Astrocyte of the spinal cord (primary cell): Measurements from ENCODE around the gene MTUS2.
"Not testable (repeated sequence)": the region's sequence is repeated elsewhere in the genome, so short reads cannot be mapped to it uniquely, and the experiment has no call there.

Experiments used
- DNase-seq: peaks from one replicate; pipeline ENCODE4 v3.0.0; 2011; ENCODE audit warnings: low read depth, low spot score
- H3K4me3 ChIP-seq: 2 replicates; pipeline ENCODE4 v1.5.1; 2011; ENCODE audit warnings: low read depth, mild to moderate bottlenecking, low read length, moderate library complexity
- in situ Hi-C: cut with HindIII; loops from 2 replicates; pipeline ENCODE4 v1.10.0; 2017; ENCODE audit warnings: low sequenced_read_pairs
- TF ChIP-seq, protein P1 (sequence below): IDR thresholded peaks from 2 replicates; pipeline ENCODE4 v1.5.1; 2012; ENCODE audit warnings: low read depth, mild to moderate bottlenecking, low read length, inconsistent platforms

MTUS2 gene

DNA sequence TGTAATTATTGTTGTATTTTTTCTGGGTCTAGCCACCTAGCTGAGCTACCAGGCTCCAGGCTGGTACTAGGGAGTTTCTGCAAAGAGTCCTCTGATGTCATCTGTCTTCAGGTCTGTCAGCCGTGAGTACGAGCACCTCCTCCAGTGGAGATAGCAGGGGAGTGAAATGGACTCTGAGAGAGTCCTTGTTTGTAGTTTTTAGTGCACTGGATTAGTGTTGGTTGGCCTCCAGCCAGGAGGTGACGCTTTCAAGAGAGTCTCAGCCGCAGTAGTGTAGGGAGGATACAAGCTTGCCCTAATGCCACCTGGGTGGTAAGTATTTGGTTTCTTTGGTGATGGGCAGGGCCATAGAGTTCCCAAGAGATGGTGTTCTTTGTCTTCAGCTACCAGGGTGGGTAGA is 390.5 kb downstream of the MTUS2 start:
- H3K4me3 ChIP-seq, result no peak overlapping the region
- DNase-seq, result no peak
- TF ChIP-seq, protein P1, sequence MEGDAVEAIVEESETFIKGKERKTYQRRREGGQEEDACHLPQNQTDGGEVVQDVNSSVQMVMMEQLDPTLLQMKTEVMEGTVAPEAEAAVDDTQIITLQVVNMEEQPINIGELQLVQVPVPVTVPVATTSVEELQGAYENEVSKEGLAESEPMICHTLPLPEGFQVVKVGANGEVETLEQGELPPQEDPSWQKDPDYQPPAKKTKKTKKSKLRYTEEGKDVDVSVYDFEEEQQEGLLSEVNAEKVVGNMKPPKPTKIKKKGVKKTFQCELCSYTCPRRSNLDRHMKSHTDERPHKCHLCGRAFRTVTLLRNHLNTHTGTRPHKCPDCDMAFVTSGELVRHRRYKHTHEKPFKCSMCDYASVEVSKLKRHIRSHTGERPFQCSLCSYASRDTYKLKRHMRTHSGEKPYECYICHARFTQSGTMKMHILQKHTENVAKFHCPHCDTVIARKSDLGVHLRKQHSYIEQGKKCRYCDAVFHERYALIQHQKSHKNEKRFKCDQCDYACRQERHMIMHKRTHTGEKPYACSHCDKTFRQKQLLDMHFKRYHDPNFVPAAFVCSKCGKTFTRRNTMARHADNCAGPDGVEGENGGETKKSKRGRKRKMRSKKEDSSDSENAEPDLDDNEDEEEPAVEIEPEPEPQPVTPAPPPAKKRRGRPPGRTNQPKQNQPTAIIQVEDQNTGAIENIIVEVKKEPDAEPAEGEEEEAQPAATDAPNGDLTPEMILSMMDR, result no peak
- in situ Hi-C loops, result no loop called here

DNA sequence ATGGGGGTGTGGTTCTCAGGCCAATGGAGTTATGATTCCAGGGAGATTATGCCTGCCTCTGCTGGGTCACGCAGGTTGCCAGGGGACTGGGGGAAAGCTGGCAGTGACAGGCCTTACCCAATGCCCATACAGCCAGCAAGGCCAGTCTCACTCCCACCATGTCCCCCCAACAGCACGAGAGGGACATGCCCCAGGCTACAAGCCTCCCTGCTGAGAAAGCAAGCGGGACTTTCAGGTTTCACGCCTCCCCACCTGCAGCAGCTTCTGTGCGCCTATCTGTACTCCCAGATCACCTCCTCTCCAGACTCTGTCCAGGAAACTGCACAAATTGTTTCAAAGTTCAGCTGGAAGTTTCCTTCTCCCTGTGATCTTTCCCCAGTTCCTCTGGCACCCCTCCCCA is 391.0 kb downstream of the MTUS2 start:
- in situ Hi-C loops, DNase-seq, H3K4me3 ChIP-seq: not testable (repeated sequence)

DNA sequence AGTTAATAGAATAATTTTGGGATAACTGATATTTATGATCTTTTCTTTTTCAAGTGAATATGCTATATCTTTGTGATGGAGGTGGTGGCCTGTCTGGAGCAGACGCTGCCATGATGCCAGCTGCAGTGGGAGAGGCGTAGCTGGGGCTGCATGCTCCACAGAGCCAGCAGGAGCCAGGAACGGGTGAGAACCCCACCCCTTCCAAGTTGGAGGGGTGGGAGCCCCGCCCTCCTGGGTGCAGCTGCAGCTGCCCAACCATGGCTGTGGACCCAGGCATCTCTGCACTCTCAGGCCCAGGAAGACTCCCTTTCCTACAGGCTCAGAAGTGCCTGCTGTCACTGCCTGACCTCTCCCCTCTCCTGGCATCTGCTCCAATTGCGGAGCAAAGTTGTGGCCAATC is 402.3 kb downstream of the MTUS2 start:
- TF ChIP-seq, protein P1, result no peak
- no peak for DNase-seq
- in situ Hi-C loops, result no loop called here
- H3K4me3 ChIP-seq, result no peak overlapping the region

DNA sequence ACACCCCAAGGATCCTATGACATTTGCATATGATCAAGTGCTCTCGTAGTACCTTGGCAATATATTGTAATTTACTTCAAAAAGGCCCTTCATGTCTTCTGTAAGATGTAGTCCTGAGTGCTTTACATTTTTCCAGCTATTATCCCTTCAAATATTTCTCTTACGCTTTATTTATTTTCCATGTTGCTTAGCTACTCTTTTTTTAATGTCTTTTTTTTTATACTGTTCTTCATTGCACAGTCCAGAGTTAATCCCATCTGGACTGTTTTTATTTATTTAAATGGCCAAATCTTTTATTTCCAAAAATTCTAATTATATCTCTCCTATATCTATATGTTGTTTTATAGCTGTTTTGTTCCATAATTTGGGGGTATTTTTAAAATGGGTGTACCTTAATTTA is 404.1 kb downstream of the MTUS2 start:
- no peak overlapping the region for H3K4me3 ChIP-seq
- in situ Hi-C loops, result no loop called here
- TF ChIP-seq, protein P1, result no peak
- DNase-seq, result no peak

DNA sequence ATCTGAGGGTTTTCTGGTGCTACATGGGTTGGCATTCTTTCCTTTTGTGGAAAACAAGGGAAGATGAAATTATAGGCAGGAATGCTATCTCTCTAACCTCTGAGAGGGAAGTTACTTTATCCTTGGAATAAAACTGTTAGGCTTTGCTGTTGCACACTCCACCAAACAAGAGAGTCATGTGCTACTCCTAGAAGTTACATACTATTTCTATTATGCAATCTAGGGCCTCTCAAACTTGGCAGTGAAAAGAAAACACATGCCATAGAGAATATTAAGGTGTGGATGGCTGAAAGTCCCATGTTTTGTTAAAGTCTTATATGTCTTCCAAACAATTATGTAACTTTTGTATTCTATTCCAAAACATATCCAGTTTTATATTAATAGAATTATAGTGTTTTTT is 407.4 kb downstream of the MTUS2 start:
- in situ Hi-C loops, result no loop called here
- TF ChIP-seq, protein P1, result no peak
- H3K4me3 ChIP-seq, result no peak overlapping the region
- no peak for DNase-seq

DNA sequence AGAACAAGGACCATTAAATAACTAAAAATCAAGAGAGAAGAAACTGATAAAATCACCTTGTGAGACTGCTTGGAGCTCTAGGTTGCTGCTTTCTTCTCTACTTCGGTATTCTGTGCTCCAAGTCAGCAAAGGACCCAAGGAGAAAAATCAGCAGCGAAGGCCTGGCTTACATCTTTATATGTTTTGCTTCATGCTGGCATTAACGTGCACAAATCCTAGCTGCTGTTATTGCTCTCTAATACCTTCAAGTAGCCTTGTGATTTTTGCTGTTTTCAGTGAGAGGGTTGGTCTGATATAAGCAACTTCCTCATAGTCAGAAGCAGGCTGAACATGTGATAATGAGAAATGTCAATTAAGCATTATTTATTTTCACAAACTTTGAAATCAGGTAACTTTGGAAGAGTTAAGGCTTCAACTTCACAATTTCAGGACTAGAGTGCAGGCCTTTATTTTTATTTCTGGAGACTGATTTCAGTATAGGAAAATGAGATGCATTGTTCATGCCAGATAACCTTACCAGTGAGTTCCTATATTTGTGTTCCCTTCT is 410.2 kb downstream of the MTUS2 start:
- TF ChIP-seq, protein P1, result no peak
- no peak overlapping the region for H3K4me3 ChIP-seq
- no peak for DNase-seq
- in situ Hi-C loops, result no loop called here

DNA sequence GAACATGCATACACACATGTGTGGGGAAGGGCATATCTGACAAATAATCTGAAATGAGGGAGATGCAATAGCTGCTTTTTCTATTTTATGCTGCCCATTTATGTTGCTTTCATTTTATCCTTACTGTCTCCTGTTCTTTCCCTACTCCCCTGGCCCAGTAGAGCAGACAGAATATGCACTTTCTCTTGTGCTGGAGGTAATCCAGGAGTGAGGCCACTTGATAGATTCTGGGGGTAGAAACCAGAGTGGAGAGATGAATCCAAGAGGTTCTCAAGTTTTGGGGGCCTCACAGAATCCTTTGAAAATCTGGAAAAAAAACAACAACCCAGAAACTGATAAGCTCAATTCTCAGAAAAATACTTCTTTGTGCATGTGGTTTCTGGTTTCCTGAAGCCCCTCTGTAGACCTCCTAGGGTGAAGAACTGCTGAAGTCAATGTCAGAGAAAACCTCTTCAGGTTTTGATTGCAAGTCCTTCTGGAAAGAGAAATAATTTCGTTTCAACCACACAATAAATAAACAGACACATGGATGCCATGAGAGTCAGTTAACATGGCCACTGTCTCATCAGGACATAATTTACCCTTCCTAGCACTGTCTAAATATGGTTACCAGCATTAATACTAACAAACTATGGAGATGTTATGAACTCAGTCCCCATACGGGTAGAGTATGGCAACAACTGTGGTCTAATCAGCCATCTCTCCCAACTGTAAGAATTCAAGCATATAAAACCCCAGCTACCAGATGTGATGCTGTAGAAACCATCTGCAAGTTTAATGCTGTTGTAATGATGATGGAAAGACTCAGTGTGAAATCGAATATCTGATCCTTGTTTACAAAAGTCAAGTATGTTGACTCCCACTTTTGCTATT is 419.8 kb downstream of the MTUS2 start:
- TF ChIP-seq, protein P1, result no peak
- no peak overlapping the region for H3K4me3 ChIP-seq
- no peak for DNase-seq
- in situ Hi-C loops, result no loop called here
